HG03521 (cell line): Measurements from ENCODE around the gene USP5.

ENCODE experiments used
- ATAC-seq: cut with Tn5 transposase; IDR thresholded peaks from one replicate; pipeline ENCODE4 v1.9.1; 2021; ENCODE audit warnings: mild to moderate bottlenecking, moderate library complexity; ENCODE audit not compliant: unreplicated experiment

USP5 gene

DNA sequence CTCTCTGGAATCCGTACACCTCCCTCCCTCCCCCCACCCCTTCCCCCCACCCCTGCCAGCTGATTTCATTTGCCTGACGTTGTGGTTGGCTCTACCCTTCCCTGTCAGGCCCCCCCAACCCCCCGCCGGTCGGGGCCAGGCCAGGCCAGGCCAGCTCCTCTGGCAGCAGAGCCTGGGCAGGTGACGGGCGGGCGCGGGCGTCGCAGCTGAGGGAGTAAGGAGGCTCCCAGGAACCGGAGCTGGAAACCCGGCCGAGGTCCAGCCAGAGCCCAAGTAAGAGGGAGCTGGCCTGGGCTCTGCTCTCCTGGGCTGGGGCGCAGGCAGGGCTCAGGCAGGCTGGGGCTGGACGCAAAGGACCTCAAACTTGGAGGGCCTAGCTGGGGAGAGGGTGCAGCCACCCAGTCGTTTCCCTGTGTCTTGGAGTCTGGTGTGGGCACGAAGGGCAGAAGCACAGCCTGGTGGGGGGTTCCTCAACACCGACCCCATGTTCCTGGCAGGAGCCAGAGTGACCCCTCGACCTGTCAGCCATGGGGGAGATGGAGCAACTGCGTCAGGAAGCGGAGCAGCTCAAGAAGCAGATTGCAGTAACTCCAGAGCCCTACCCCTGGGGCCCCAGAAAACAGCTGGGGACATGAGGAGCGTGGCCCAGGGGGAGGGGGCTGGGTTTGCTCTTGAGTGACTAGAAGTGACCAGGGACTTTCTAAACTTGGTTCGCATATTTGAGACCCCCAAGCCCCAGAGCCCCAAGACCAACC lies 11.0 kb upstream of the USP5 start, which contains the start of gene GNB3:
GNB3 (plus strand) TSS at position 165 of the 755 bp plus-strand sequence; CDS start at position 528, 363 bp downstream.
- ATAC-seq: no peak

- ATAC-seq: no peak
Measured at GRCh38 chr12:6842075-6842474, 9.9 kb upstream of the USP5 start.

DNA sequence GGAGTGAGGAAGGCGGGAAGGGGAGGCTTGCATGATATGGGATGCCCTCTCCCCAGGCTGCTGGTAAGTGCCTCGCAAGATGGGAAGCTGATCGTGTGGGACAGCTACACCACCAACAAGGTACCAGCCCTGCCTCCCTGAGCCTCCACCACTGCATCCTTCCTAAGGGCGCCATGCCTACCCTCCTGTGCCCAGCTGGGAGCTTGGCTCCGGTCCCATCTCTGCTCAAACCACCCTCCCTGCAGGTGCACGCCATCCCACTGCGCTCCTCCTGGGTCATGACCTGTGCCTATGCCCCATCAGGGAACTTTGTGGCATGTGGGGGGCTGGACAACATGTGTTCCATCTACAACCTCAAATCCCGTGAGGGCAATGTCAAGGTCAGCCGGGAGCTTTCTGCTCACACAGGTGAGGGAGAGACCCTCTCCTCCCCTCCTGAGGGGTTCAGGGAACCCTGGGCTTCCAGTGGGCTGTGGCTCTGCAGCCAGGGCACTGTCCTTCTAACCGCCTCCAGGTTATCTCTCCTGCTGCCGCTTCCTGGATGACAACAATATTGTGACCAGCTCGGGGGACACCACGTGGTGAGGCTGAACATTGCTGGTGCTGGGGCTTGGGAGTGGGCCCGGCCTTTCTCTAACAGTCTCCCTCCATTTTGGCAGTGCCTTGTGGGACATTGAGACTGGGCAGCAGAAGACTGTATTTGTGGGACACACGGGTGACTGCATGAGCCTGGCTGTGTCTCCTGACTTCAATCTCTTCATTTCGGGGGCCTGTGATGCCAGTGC lies 8.6 kb upstream of the USP5 start:
- no peak for ATAC-seq

- ATAC-seq: no peak
Measured at GRCh38 chr12:6845395-6845794, 6.6 kb upstream of the USP5 start.

GRCh38 chr12:6846316-6846869 lies 5.6 kb upstream of the USP5 start:
- no peak for ATAC-seq

GRCh38 chr12:6847676-6848075 lies 4.3 kb upstream of the USP5 start:
- no peak for ATAC-seq

DNA sequence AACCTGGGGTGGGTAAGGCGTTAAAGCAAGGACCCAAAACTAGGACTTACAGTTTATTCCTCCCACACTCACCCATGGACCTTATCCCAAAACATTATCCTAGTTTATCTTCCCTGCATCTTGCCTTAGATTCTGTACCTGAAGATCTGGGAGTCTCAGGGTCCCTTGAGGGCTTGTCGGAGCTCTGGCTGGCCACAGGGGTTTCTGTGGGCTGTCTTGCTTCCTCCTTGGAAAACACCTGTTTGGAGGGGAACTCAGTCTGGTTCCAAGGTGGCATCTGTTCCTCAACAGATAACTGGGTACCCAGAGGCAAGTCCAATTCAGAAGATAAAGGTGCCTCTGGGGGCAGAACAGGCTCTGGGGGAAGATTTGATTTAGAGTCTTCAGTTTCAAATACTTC lies 2.5 kb upstream of the USP5 start:
- ATAC-seq: no peak

DNA sequence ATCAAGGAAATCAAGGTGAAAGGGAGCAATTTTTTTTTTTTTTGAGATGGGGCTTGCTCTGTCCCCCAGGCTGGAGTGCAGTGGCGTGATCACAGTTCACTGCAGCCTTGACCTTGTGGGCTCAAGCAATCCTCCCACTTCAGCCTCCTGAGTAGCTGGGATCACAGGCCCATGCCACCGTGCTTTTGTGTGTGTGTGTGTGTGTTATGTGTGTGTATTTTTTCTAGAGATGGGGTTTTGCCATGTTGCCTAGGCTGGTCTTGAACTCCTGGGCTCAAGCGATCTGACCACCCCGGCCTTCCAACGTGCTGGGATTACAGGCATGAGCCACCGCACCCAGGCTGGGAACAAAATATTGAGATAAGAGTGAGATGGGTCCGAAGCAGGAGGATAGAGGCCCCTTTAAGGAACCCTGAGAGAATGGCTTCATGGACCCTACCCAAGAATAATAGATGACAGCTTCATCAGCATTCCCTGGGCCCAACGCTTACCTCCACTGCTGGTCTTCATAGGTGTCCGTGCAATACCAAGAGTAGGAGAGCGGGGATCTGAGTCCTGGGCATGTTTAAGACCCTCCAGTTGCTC lies 1.9 kb upstream of the USP5 start:
- ATAC-seq: no peak

- no peak for ATAC-seq
Measured at GRCh38 chr12:6850796-6851152, 1.2 kb upstream of the USP5 start.

DNA sequence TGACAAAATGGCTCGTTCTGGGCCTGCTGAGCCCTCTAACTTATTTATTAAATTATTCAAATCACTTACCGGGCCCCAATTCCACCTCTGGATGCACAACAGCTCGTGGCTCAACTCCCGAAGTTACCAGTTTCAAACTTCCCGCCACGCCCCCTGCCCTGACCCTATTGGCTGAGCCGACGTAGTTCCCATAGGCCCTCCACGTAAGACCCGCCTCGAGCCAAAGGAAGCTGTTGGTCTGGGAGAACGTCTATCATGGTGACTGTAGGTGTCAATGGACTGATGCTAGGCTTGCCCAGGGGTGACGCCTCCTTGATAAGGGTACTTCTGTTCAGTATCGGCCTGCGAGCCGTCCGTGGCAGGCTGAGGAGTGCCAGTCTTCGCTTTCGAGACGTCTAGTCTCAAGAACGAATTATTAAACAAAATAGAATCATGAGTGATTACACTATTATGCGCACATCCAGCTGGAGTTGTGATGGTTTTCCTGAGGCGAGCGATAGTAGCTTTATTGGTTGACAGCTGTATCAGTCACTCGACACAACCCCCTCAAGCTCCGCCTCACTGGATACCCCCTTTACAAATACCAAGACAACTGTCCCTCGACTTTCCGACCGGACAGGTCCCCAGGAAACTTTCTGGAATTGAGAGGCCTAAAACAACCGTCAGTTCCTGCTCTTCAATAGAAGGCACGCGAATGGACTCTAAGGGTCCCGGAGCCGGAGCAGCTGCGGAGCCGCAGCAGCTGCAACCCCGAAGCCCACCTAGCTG lies 613 bp upstream of the USP5 start, which contains the start of gene CDCA3:
CDCA3 (minus strand) TSS at position 134 of the 768 bp plus-strand sequence. CDS start 334 bp downstream, outside the sequence.
- ATAC-seq: peak; percentile 47

DNA sequence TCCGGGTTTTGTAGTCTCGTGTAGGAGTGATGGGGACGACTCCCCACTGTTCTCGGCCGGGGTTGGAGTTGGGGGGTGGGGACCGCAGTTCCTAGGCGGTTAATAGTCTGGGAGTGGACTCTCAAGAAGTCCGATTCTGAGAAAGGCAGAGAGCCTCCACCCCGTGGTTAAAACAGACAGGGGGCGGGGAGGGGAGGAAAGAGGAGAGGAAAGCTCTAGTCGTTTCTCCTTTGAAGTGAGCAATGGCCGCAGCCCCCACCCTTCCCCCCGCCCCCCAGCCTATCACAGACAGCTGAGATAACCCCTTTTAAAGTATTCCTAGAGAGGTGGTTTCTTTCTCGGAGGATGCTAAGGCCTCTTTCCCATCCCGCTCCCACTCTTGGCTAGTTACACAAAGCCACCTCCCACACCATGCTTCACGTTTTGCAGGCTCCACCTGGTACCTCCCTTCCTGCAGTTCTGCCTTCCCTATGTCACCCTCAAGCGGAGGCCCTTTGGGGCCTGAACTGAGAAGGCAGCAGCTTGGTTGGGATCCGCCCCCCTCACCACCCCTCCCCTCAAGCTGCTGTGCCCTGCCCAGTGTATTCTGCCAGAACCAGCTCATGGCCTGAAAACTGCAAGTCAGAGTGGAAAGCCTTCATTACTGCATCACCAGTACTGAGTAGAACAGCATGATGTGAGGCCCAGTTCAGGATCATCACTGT lies 853 bp downstream of the USP5 start:
- no peak for ATAC-seq

GRCh38 chr12:6853626-6854025 lies 1.7 kb downstream of the USP5 start:
- ATAC-seq: no peak

DNA sequence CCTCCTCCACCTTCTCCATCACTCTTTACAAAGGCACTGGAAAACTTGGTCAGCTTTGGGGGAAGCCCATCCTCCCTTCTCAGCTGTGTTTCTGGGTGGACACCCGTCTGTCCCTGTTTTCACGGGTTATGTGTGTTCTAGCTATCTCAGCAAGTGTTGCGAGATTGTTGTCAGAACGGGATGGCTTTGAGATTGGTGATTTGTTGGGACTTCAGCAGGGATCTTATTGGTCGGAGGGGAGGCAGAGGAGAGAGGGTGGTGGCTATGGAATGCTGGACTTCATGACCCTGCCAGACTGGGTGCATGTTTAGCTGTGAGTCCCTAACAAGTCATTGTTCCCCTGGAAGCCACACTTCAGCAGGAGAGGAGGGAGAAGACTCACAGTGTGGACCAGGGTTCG lies 2.1 kb downstream of the USP5 start:
- ATAC-seq: no peak

- ATAC-seq: no peak
Measured at GRCh38 chr12:6855322-6855721, 3.4 kb downstream of the USP5 start.

DNA sequence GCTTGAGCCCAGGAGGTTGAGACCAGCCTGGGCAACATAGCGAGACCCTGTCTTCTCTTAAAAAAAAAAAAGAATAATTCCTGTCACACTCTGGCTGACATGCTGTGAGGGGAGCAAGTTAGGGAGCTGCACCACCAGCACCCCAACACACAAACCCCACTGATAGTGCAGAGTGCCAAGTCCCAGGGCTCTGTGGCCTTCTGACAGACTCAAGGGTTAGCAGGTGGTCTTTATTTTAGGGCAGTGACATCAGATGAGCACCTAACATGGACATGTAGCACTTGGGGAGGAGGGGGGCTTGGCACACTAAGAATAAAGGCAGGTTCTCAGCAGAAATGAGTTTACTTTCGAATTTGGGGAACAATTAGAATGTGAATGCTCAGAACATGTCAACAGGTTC lies 6.8 kb downstream of the USP5 start:
- ATAC-seq: no peak

DNA sequence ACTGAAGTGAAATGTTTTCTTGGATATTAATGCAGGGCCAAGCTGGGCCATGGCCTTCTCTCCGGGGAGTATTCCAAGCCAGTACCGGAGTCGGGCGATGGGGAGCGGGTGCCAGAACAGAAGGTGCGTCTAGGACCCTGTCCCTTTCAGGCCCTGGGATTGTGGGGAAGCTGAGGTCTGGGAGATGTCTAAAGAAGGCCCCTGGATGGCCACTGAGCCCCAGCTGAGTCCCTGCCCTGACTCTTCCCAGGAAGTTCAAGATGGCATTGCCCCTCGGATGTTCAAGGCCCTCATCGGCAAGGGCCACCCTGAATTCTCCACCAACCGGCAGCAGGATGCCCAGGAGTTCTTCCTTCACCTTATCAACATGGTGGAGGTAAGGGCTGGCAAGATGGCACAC lies 8.2 kb downstream of the USP5 start:
- no peak for ATAC-seq

GRCh38 chr12:6860942-6861341 lies 9.0 kb downstream of the USP5 start:
- no peak for ATAC-seq

DNA sequence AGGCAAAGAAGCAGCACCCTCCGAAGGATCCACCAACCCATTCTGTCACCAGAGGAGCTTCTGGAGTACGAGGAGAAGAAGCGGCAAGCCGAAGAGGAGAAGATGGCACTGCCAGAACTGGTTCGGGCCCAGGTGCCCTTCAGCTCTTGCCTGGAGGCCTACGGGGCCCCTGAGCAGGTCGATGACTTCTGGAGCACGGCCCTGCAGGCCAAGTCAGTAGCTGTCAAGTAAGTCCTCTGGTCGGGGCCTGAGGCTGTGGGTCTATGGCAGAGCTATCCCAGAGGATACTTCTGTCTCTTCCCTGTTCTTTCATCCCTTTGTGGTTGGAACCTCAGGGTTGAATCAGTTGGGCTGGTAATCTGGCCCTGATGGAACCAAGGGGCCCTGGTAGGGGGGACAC lies 9.4 kb downstream of the USP5 start:
- ATAC-seq: no peak

GRCh38 chr12:6863033-6863432 lies 11.1 kb downstream of the USP5 start:
- ATAC-seq: no peak
